Kidney epithelial cell (primary cell): Measurements from ENCODE around the gene MLEC. TPM values are rescaled to one million over a fixed set of nuclear protein-coding genes. Genes with fewer than 3 reads are reported as not detected.

Experiments
- DNase-seq: peaks from one replicate; pipeline ENCODE4 v3.0.0-alpha.2; 2010; ENCODE audit warnings: low read depth
- H3K27me3 ChIP-seq: 2 replicates; pipeline ENCODE4 v1.6.0; 2011; ENCODE audit warnings: low read length; ENCODE audit not compliant: control insufficient read depth, insufficient read depth
- H3K36me3 ChIP-seq: 2 replicates; pipeline ENCODE4 v1.5.1; 2011; ENCODE audit warnings: low read length; ENCODE audit not compliant: control insufficient read depth, insufficient read depth
- H3K4me3 ChIP-seq: 2 replicates; pipeline ENCODE4 v1.5.1; 2011; ENCODE audit warnings: low read depth, mild to moderate bottlenecking, control low read depth, low read length
- CTCF ChIP-seq: IDR thresholded peaks from 2 replicates; pipeline ENCODE4 v1.5.1; 2011; ENCODE audit warnings: mild to moderate bottlenecking, moderate library complexity, low read length, control low read depth, inconsistent platforms; ENCODE audit not compliant: insufficient read depth, poor library complexity, severe bottlenecking
- total RNA-seq: library from RNA; depleted of rRNA; stranded (reverse); fragments of >200 nt; gene quantifications from 2 replicates; pipeline ENCODE4 v1.2.3, GENCODE V29; 2015

The MLEC gene
- total RNA-seq, 1 donor from 2014 or later, result 82.3 TPM

- no peak for DNase-seq
These were observed 52.2 kb downstream of the MLEC start for GRCh38 chr12:120739031-120739762.

DNA sequence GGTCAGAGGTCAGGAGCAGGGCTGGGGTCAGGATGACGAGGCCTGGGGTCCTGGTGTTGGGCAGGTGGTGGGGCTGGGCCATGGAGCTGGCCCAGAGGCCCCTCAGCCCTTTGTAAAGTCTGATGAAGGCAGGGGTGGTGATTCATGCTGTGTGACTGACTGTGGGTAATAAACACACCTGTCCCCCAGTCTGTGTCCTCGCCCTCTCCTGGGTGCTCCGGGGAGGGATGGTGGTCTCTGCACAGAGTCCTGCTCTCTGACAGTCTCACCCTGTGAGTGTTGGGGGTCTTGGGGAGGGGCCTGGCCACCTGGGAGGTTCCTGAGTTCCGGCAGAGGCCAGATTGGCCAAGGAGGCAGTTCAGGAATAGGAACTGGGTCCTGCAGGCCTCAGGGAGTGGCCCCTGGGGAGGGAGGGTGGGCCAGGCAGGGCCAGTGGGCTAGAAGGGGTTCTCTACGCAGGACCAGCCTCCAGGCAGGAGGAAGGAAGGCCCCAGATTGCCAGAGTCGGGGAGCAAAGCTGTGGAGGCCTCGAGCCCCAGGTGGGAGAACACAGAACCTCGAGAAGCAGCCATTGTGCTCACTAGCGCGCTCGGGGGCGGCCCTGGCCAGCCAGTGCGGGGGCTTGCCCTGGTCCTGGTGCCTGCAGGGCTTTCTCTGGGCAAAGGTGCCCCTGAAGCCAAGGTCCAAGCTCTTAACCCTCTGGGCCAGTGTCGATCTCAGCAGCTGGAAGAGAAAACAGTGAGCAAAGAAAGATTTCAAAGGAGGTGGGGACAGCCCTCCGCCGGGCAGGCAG, 53.1 kb downstream of the MLEC start:
- Histone ChIP-seq H3K27me3 (no peaks in the 10 kb centered on the region), H3K36me3 (no peaks in the 10 kb centered on the region), H3K4me3 (no peak overlapping the region)
- no peak for TF ChIP-seq CTCF
- DNase-seq, result no peak

More at GRCh38 chr12:120739031-120739762, 52.2 kb downstream of the MLEC start:
- TF ChIP-seq CTCF, result no peak
- no peaks in the 10 kb centered on the region for H3K27me3 ChIP-seq
- no peak overlapping the region for H3K4me3 ChIP-seq
- H3K36me3 ChIP-seq, result no peaks in the 10 kb centered on the region

DNA sequence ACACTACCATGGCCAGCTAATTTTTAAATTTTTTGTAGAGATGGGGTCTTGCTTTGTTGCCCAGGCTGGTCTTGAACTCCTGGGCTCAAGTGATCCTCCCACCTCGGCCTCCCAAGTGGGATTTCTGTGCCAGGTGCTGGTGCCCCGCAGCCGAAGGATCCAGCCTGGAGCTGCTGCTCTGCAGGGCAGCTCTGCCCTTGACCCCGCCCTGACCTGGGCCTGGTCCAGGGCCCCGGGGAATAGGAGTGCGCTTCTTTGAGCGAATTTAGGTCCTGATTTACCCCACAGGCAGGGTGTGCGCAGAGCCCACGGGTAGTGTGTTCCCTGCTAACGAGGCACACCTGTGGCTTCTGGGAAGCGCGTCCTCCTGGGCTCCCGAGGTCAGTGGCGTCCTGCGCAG, 53.9 kb downstream of the MLEC start:
- no peaks in the 10 kb centered on the region for H3K36me3 ChIP-seq
- no peaks in the 10 kb centered on the region for H3K27me3 ChIP-seq
- no peak for DNase-seq
- no peak overlapping the region for H3K4me3 ChIP-seq
- TF ChIP-seq CTCF, result no peak

- Histone ChIP-seq H3K27me3 (no peaks in the 10 kb centered on the region), H3K36me3 (no peaks in the 10 kb centered on the region), H3K4me3 (no peak overlapping the region)
- DNase-seq, result no peak
- no peak for TF ChIP-seq CTCF
These were observed 54.8 kb downstream of the MLEC start for GRCh38 chr12:120741476-120742421.

DNA sequence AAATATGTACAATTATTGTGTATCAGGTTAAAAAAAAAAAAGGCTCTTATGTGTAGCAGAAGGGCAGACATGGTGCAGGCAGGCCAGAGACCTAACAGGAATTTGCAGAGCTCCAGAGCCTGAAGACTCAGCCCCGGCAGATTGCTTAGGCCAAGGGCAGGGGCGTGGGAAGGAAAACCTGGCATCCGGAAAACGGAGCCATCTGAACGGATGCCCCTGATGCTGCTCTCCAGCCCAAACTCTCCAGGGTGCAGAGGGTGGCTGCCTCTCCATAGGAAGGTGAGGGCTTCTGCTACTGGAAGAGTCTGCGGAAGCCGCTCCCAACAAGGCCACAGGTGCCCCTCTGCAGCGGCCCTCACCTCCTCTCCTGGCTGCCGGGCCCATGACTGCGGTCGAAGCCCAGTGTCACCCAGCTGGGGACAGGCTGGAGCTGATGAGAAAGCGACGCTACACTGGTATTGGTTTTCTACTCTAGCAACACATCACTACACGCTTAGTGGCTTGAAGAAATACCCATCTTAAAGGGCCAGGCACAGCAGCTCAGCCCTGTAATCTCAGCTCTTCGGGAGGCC, 58.1 kb downstream of the MLEC start:
- H3K36me3 ChIP-seq, result no peaks in the 10 kb centered on the region
- no peaks in the 10 kb centered on the region for H3K27me3 ChIP-seq
- DNase-seq, result no peak
- no peak overlapping the region for H3K4me3 ChIP-seq
- no peak for TF ChIP-seq CTCF
